Activated CD4-positive, alpha-beta T cell treated with anti-CD3 and anti-CD28 coated beads for 1 hour (primary cell): ENCODE data around the gene TNKS1BP1.
"Not testable (repeated sequence)": the region's sequence is repeated elsewhere in the genome, so short reads cannot be mapped to it uniquely, and the experiment has no call there.

ENCODE experiments used
- DNase-seq: peaks from one replicate; pipeline ENCODE4 v3.0.0-alpha.2; 2020

TNKS1BP1 gene

GRCh38 chr11:57287884-57288283 lies 36.9 kb downstream of the TNKS1BP1 start:
- no peak for DNase-seq

GRCh38 chr11:57283231-57283990 lies 41.3 kb downstream of the TNKS1BP1 start:
- no peak for DNase-seq

GRCh38 chr11:57281546-57281945 lies 43.2 kb downstream of the TNKS1BP1 start:
- DNase-seq: not testable (repeated sequence)

- no peak for DNase-seq
These were observed 45.6 kb downstream of the TNKS1BP1 start for GRCh38 chr11:57279116-57279515.

- DNase-seq: no peak
These were observed 46.0 kb downstream of the TNKS1BP1 start for GRCh38 chr11:57278721-57279095.

- no peak for DNase-seq
These were observed 46.7 kb downstream of the TNKS1BP1 start for GRCh38 chr11:57277845-57278720.

GRCh38 chr11:57276971-57277675 lies 47.6 kb downstream of the TNKS1BP1 start:
- DNase-seq: no peak

- DNase-seq: no peak
These were observed 48.4 kb downstream of the TNKS1BP1 start for GRCh38 chr11:57276169-57276970.

- no peak for DNase-seq
These were observed 49.2 kb downstream of the TNKS1BP1 start for GRCh38 chr11:57275582-57275981.

GRCh38 chr11:57274904-57275498 lies 49.8 kb downstream of the TNKS1BP1 start:
- no peak for DNase-seq

- DNase-seq: no peak
These were observed 51.2 kb downstream of the TNKS1BP1 start for GRCh38 chr11:57273448-57274058.

GRCh38 chr11:57269571-57270021 lies 55.2 kb downstream of the TNKS1BP1 start:
- no peak for DNase-seq

- no peak for DNase-seq
These were observed 58.6 kb downstream of the TNKS1BP1 start for GRCh38 chr11:57266157-57266556.

- no peak for DNase-seq
These were observed 61.4 kb downstream of the TNKS1BP1 start for GRCh38 chr11:57263351-57263750.

- no peak for DNase-seq
These were observed 62.6 kb downstream of the TNKS1BP1 start for GRCh38 chr11:57262157-57262556.

GRCh38 chr11:57260937-57261783 lies 63.6 kb downstream of the TNKS1BP1 start:
- no peak for DNase-seq

- DNase-seq: no peak
These were observed 68.6 kb downstream of the TNKS1BP1 start for GRCh38 chr11:57256119-57256518.

GRCh38 chr11:57255618-57256017 lies 69.1 kb downstream of the TNKS1BP1 start:
- no peak for DNase-seq

- DNase-seq: no peak
These were observed 70.1 kb downstream of the TNKS1BP1 start for GRCh38 chr11:57254631-57255030.

- no peak for DNase-seq
These were observed 73.2 kb downstream of the TNKS1BP1 start for GRCh38 chr11:57251491-57252104.
